A673 (cell line): ENCODE measurements around the gene GDA. TPM values are rescaled to one million over a fixed set of nuclear protein-coding genes. Genes with fewer than 3 reads are reported as not detected.

Source experiments
- BruUV-seq: library from RNA; stranded (reverse); fragments of 400-500 nt; replicated peaks from 2 replicates; lab custom pipeline; 2021; lab: Mats Ljungman, UMichigan
- CTCF ChIA-PET: fragments of 300-600 bp; sonication (Branson Sonifier 250); formaldehyde crosslinking; loops from one replicate; lab custom pipeline; 2022; ENCODE audit warnings: antibody characterized with exemption; lab: Charles Lee
- POLR2A ChIA-PET: fragments of 300-600 bp; sonication (Branson Sonifier 250); formaldehyde crosslinking; loops from one replicate; lab custom pipeline; 2022; ENCODE audit warnings: antibody characterized with exemption; ENCODE audit not compliant: low non-redundant PET; lab: Charles Lee
- DNase-seq: peaks from one replicate; pipeline ENCODE4 v3.0.0-alpha.2; 2015; ENCODE audit warnings: low spot score
- H3K27ac ChIP-seq: fragments of 200-600 bp; sonication (generic); 2 replicates; pipeline ENCODE4 v1.5.1; 2016; ENCODE audit warnings: mixed run types, low read depth, mild to moderate bottlenecking, mixed read lengths, antibody characterized with exemption, low read length; ENCODE audit not compliant: poor library complexity, severe bottlenecking
- H3K27me3 ChIP-seq: fragments of 200-600 bp; sonication (generic); replicated peaks from 2 replicates; pipeline ENCODE4 v1.6.1; 2017; ENCODE audit warnings: mixed run types, low read depth, mild to moderate bottlenecking, mixed read lengths, antibody characterized with exemption, low read length; ENCODE audit not compliant: insufficient read depth, poor library complexity
- H3K36me3 ChIP-seq: fragments of 200-600 bp; sonication (generic); 2 replicates; pipeline ENCODE4 v1.6.1; 2016; ENCODE audit warnings: mixed run types, mild to moderate bottlenecking, mixed read lengths, antibody characterized with exemption, low read length; ENCODE audit not compliant: insufficient read depth, poor library complexity, severe bottlenecking
- H3K4me1 ChIP-seq: fragments of 200-600 bp; sonication (generic); 2 replicates; pipeline ENCODE4 v1.6.1; 2017; ENCODE audit warnings: mixed run types, mild to moderate bottlenecking, mixed read lengths, antibody characterized with exemption, low read length; ENCODE audit not compliant: insufficient read depth, poor library complexity, severe bottlenecking
- H3K4me3 ChIP-seq: fragments of 200-600 bp; sonication (generic); 2 replicates; pipeline ENCODE4 v1.5.1; 2016; ENCODE audit warnings: low read depth, mixed run types, mild to moderate bottlenecking, mixed read lengths, low read length; ENCODE audit not compliant: poor library complexity, severe bottlenecking
- H3K9me3 ChIP-seq: fragments of 200-600 bp; sonication (generic); 2 replicates; pipeline ENCODE4 v1.6.1; 2016; ENCODE audit warnings: mixed run types, low read depth, mild to moderate bottlenecking, mixed read lengths, antibody characterized with exemption, low read length; ENCODE audit not compliant: poor library complexity, severe bottlenecking
- EZH2 ChIP-seq: fragments of 200-600 bp; sonication (generic); IDR thresholded peaks from 2 replicates; pipeline ENCODE4 v1.6.1; 2017; ENCODE audit warnings: borderline replicate concordance, low read depth, mild to moderate bottlenecking, mixed read lengths, antibody characterized with exemption, low read length; ENCODE audit not compliant: poor library complexity, severe bottlenecking
- intact Hi-C: fragments of 100-400 bp; cut with micrococcal nuclease; formaldehyde crosslinking; loops from one replicate; pipeline ENCODE4 v1.10.0; 2022; ENCODE audit not compliant: unreplicated experiment
- total RNA-seq: library from RNA; stranded (reverse); gene quantifications from 2 replicates; pipeline ENCODE4 v1.2.3, GENCODE V29; 2021
- TF ChIP-seq, protein P1 (sequence below): fragments of 300-800, 200-600 bp; sonication (generic); conservative IDR thresholded peaks from 2 replicates; pipeline ENCODE4 v1.5.1; 2017; ENCODE audit warnings: low read depth, mild to moderate bottlenecking, antibody characterized with exemption, low read length, moderate library complexity, mixed read lengths

The GDA gene
- total RNA-seq, 1 experiment from 2014 or later = not detected

GRCh38 chr9:72278959-72279358 lies 129.7 kb downstream of the GDA start:
- Histone ChIP-seq H3K27me3 (no peaks in the 10 kb centered on the region), H3K4me1 (no peaks in the 10 kb centered on the region), H3K4me3 (no peak overlapping the region), H3K9me3 (no peaks in the 10 kb centered on the region), H3K36me3 (no peaks in the 10 kb centered on the region), H3K27ac (no peak overlapping the region)
- intact Hi-C loops = no loop called here
- CTCF ChIA-PET = interaction anchor here (0.5 to 0.6 kb wide), 2 partner anchors 292 to 543 kb away, joined by 4 to 9 read pairs; no protein-coding TSS in a partner anchor
- POLR2A ChIA-PET = no interaction called here
- BruUV-seq = no TSS peak
- TF ChIP-seq, protein P1, sequence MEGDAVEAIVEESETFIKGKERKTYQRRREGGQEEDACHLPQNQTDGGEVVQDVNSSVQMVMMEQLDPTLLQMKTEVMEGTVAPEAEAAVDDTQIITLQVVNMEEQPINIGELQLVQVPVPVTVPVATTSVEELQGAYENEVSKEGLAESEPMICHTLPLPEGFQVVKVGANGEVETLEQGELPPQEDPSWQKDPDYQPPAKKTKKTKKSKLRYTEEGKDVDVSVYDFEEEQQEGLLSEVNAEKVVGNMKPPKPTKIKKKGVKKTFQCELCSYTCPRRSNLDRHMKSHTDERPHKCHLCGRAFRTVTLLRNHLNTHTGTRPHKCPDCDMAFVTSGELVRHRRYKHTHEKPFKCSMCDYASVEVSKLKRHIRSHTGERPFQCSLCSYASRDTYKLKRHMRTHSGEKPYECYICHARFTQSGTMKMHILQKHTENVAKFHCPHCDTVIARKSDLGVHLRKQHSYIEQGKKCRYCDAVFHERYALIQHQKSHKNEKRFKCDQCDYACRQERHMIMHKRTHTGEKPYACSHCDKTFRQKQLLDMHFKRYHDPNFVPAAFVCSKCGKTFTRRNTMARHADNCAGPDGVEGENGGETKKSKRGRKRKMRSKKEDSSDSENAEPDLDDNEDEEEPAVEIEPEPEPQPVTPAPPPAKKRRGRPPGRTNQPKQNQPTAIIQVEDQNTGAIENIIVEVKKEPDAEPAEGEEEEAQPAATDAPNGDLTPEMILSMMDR = no peak
- TF ChIP-seq EZH2 = no peak
- no peak for DNase-seq

GRCh38 chr9:72280913-72281500 lies 131.8 kb downstream of the GDA start:
- BruUV-seq = no TSS peak
- ChIA-PET POLR2A (no interaction called here), CTCF (interaction anchor here (0.6 to 1.9 kb wide), 8 partner anchors 11 to 801 kb away, joined by 3 to 14 read pairs (median 4); no protein-coding TSS in a partner anchor)
- no peaks in the 10 kb centered on the region for H3K27me3 ChIP-seq
- intact Hi-C loops = loop anchor here (2.0 to 10.0 kb wide), 4 partner anchors 312 to 904 kb away; no protein-coding TSS in a partner anchor
- peak; percentile 72 for DNase-seq
- no peaks in the 10 kb centered on the region for H3K4me1 ChIP-seq
- no peak overlapping the region for H3K4me3 ChIP-seq
- TF ChIP-seq, protein P1 = peak; percentile 92
- no peak for TF ChIP-seq EZH2
- H3K9me3 ChIP-seq = no peaks in the 10 kb centered on the region
- H3K27ac ChIP-seq = no peak overlapping the region
- H3K36me3 ChIP-seq = no peaks in the 10 kb centered on the region

- intact Hi-C loops = loop anchor here (10.0 kb wide), 1 partner anchor 895 kb away; no protein-coding TSS in a partner anchor
- TF ChIP-seq, protein P1 = no peak
- TF ChIP-seq EZH2 = no peak
- H3K4me1 ChIP-seq = peaks cover 8% of the 10 kb centered on the region
- ChIA-PET POLR2A (no interaction called here), CTCF (no interaction called here)
- no peak overlapping the region for H3K4me3 ChIP-seq
- H3K36me3 ChIP-seq = no peaks in the 10 kb centered on the region
- no peaks in the 10 kb centered on the region for H3K9me3 ChIP-seq
- no peak overlapping the region for H3K27ac ChIP-seq
- DNase-seq = no peak
- no TSS peak for BruUV-seq
- no peaks in the 10 kb centered on the region for H3K27me3 ChIP-seq
Measured at GRCh38 chr9:72289401-72289800, 140.2 kb downstream of the GDA start.
